ENCODE results near the gene SCLY. TPM values are rescaled to one million over a fixed set of nuclear protein-coding genes. Genes with fewer than 3 reads are reported as not detected.

Gene SCLY
- polyA plus RNA-seq, 1 experiment, result 11.2 TPM

- CTCF ChIA-PET, result no interaction called here
- Histone ChIP-seq H3K9me3 (ENCODE audit: control insufficient read depth, insufficient read depth, low read length) (peaks cover 7% of the 10 kb centered on the region; the same call in 1 of the 2 replicates), H3K27ac (ENCODE audit: low read depth, low read length) (no peak overlapping the region), H3K27me3 (ENCODE audit: control insufficient read depth, insufficient read depth, low read length) (no peaks in the 10 kb centered on the region), H3K4me3 (ENCODE audit: low read depth, low read length) (no peak overlapping the region)
- no peak for TF ChIP-seq CTCF (IDR thresholded peaks at IDR 0.05; ENCODE audit: low read depth, low read length)
- POLR2A ChIA-PET, result interaction anchor here (1.5 to 1.8 kb wide), 2 partner anchors 15 to 25 kb away, joined by 3 to 5 read pairs; no protein-coding TSS in a partner anchor
- no peak for DNase-seq (ENCODE audit: low read depth, low spot score)
Measured at GRCh38 chr2:238142382-238143205, 81.8 kb downstream of the SCLY start.

- Histone ChIP-seq H3K27ac (ENCODE audit: low read depth, low read length) (peak overlapping the region; percentile 11), H3K27me3 (ENCODE audit: control insufficient read depth, insufficient read depth, low read length) (no peaks in the 10 kb centered on the region), H3K4me3 (ENCODE audit: low read depth, low read length) (no peak overlapping the region), H3K9me3 (ENCODE audit: control insufficient read depth, insufficient read depth, low read length) (peaks cover 7% of the 10 kb centered on the region; the same call in 1 of the 2 replicates)
- POLR2A ChIA-PET, result interaction anchor here (1.8 kb wide), 1 partner anchor 16 kb away, joined by 5 read pairs; no protein-coding TSS in a partner anchor
- no peak for DNase-seq (ENCODE audit: low read depth, low spot score)
- TF ChIP-seq CTCF (IDR thresholded peaks at IDR 0.05; ENCODE audit: low read depth, low read length), result no peak
- CTCF ChIA-PET, result no interaction called here
Measured at GRCh38 chr2:238143239-238143951, 82.6 kb downstream of the SCLY start.

- no peak overlapping the region for H3K4me3 ChIP-seq (ENCODE audit: low read depth, low read length)
- CTCF ChIA-PET, result no interaction called here
Measured at GRCh38 chr2:238144262-238144661, 83.5 kb downstream of the SCLY start.

GRCh38 chr2:238145046-238145445 is 84.2 kb downstream of the SCLY start:
- no peak for TF ChIP-seq CTCF (IDR thresholded peaks at IDR 0.05; ENCODE audit: low read depth, low read length)
- POLR2A ChIA-PET, result no interaction called here
- Histone ChIP-seq H3K4me3 (ENCODE audit: low read depth, low read length) (no peak overlapping the region), H3K9me3 (ENCODE audit: control insufficient read depth, insufficient read depth, low read length) (peaks cover 7% of the 10 kb centered on the region; the same call in 1 of the 2 replicates), H3K27me3 (ENCODE audit: control insufficient read depth, insufficient read depth, low read length) (no peaks in the 10 kb centered on the region), H3K27ac (ENCODE audit: low read depth, low read length) (no peak overlapping the region)
- CTCF ChIA-PET, result interaction anchor here (0.5 kb wide), 1 partner anchor 239 kb away, joined by 8 read pairs; no protein-coding TSS in a partner anchor
- DNase-seq (ENCODE audit: low read depth, low spot score), result no peak

More at GRCh38 chr2:238144262-238144661, 83.5 kb downstream of the SCLY start:
- H3K27ac ChIP-seq (ENCODE audit: low read depth, low read length), result no peak overlapping the region
- POLR2A ChIA-PET, result no interaction called here
- DNase-seq (ENCODE audit: low read depth, low spot score), result no peak
- H3K27me3 ChIP-seq (ENCODE audit: control insufficient read depth, insufficient read depth, low read length), result no peaks in the 10 kb centered on the region
- no peak for TF ChIP-seq CTCF (IDR thresholded peaks at IDR 0.05; ENCODE audit: low read depth, low read length)
- H3K9me3 ChIP-seq (ENCODE audit: control insufficient read depth, insufficient read depth, low read length), result peaks cover 7% of the 10 kb centered on the region; the same call in 1 of the 2 replicates

GRCh38 chr2:238145851-238146250 is 85.0 kb downstream of the SCLY start:
- Histone ChIP-seq H3K27me3 (ENCODE audit: control insufficient read depth, insufficient read depth, low read length) (no peaks in the 10 kb centered on the region), H3K9me3 (ENCODE audit: control insufficient read depth, insufficient read depth, low read length) (peaks cover 7% of the 10 kb centered on the region; the same call in 1 of the 2 replicates), H3K4me3 (ENCODE audit: low read depth, low read length) (no peak overlapping the region), H3K27ac (ENCODE audit: low read depth, low read length) (no peak overlapping the region)
- CTCF ChIA-PET, result no interaction called here
- no peak for DNase-seq (ENCODE audit: low read depth, low spot score)
- TF ChIP-seq CTCF (IDR thresholded peaks at IDR 0.05; ENCODE audit: low read depth, low read length), result no peak
- POLR2A ChIA-PET, result no interaction called here
